ENCODE measurements around the gene KRT27.
"Not testable (repeated sequence)": the region's sequence is repeated elsewhere in the genome, so short reads cannot be mapped to it uniquely, and the experiment has no call there.

Gene KRT27

GRCh38 chr17:40760105-40761016 lies 22.0 kb downstream of the KRT27 start:
- no peak for DNase-seq (ENCODE audit: low read depth in 4 of 4, low spot score in 1 of 4)

- no peak for DNase-seq (ENCODE audit: low read depth in 4 of 4, low spot score in 1 of 4)
These were observed 27.1 kb downstream of the KRT27 start, which contains the start of gene KRT25 for GRCh38 chr17:40755231-40755630. Gene KRT25, minus strand, starts transcription at chr17:40755331. Its CDS starts 60 bp downstream, at chr17:40755271.

GRCh38 chr17:40753804-40754203 lies 28.5 kb downstream of the KRT27 start:
- no peak for DNase-seq (ENCODE audit: low read depth in 4 of 4, low spot score in 1 of 4)

GRCh38 chr17:40751065-40751464 lies 31.3 kb downstream of the KRT27 start:
- no peak for DNase-seq (ENCODE audit: low read depth in 4 of 4, low spot score in 1 of 4)

- no peak for DNase-seq (ENCODE audit: low read depth in 4 of 4, low spot score in 1 of 4)
These were observed 32.0 kb downstream of the KRT27 start for GRCh38 chr17:40750391-40750790.

GRCh38 chr17:40748666-40749065 lies 33.7 kb downstream of the KRT27 start:
- not testable (repeated sequence) for DNase-seq (ENCODE audit: low read depth in 4 of 4, low spot score in 1 of 4)

- DNase-seq (ENCODE audit: low read depth in 4 of 4, low spot score in 1 of 4) = no peak
These were observed 43.8 kb downstream of the KRT27 start for GRCh38 chr17:40738553-40738952.

GRCh38 chr17:40735016-40735415 lies 47.3 kb downstream of the KRT27 start:
- DNase-seq (ENCODE audit: low read depth in 4 of 4, low spot score in 1 of 4) = no peak

- DNase-seq (ENCODE audit: low read depth in 4 of 4, low spot score in 1 of 4) = no peak
These were observed 48.3 kb downstream of the KRT27 start for GRCh38 chr17:40734018-40734417.

GRCh38 chr17:40730970-40731369 lies 51.4 kb downstream of the KRT27 start:
- DNase-seq (ENCODE audit: low read depth in 4 of 4, low spot score in 1 of 4) = no peak

- no peak for DNase-seq (ENCODE audit: low read depth in 4 of 4, low spot score in 1 of 4)
These were observed 54.7 kb downstream of the KRT27 start for GRCh38 chr17:40727447-40728231.

- no peak for DNase-seq (ENCODE audit: low read depth in 4 of 4, low spot score in 1 of 4)
These were observed 55.4 kb downstream of the KRT27 start for GRCh38 chr17:40726919-40727318.

Data from stimulated activated CD4-positive, alpha-beta T cell treated with anti-CD3 and anti-CD28 coated beads, Interleukin-1b, Interleukin-23, amount 100 ng/mL, for 24 hours (primary cell).